Left renal pelvis (tissue), 4 donors: ENCODE results near the gene ARNT2. TPM values are rescaled to one million over a fixed set of nuclear protein-coding genes. Genes with fewer than 3 reads are reported as not detected.

Experiments
- DNase-seq, 4 donors: peaks; one replicate each; pipeline ENCODE4 v3.0.0-alpha.2; 2013; ENCODE audit warnings: low read depth in 4 of 4, low spot score in 3 of 4
- polyA plus RNA-seq, 4 donors: library from polyadenylated mRNA; unstranded; fragments of 120-200 nt; gene quantifications; one replicate each; pipeline ENCODE4 v1.2.1, GENCODE V29; 2013; ENCODE audit not compliant: insufficient read length in 4 of 4

The ARNT2 gene
- polyA plus RNA-seq, 4 donors: 26.7 to 61.5 (median 54.8) TPM

GRCh38 chr15:80547264-80547663, 143.1 kb downstream of the ARNT2 start:
- no peak for DNase-seq

DNA sequence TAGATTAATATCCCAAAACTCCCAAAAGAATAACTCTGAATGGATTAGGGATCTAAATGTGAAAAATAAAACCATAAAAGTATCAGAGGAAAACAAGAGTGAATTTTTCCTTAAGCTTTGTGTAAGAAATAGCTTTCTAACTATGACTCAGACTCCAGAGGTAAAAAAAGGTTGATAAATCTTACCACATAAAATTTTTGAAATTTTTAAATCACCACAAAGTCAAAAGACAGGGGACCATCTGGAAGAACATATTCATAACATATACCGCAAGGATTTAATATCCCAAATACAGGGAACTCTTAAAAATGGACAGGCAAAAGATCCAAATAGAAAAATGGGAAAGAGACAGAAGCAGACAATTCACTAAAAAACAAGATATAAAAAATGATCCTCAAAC, 145.0 kb downstream of the ARNT2 start:
- no peak for DNase-seq

DNA sequence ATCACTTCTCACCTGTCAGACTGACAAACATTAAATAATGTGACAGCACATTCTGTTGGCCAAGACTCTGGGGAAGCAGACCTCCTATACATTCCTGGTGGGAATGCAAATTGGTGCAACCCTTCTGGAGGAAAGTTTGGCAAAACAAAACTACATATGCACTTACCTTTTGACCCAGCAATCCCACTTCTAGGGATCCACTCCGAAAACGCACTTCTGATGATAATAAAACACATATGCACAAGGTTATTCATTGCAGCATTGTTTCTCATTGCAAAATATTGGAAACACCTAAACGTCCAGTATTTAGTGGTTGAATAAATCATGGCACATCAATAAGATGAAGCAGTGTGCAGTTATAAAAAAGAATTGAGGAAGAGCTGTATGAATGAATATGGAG, 145.5 kb downstream of the ARNT2 start:
- DNase-seq: no peak

GRCh38 chr15:80550219-80550907, 146.2 kb downstream of the ARNT2 start:
- DNase-seq: no peak

GRCh38 chr15:80550908-80551260, 146.7 kb downstream of the ARNT2 start:
- DNase-seq: no peak

- DNase-seq: no peak
Measured at GRCh38 chr15:80551348-80551747, 147.2 kb downstream of the ARNT2 start.

GRCh38 chr15:80554560-80554959, 150.4 kb downstream of the ARNT2 start:
- no peak for DNase-seq

GRCh38 chr15:80556694-80557367, 152.6 kb downstream of the ARNT2 start:
- DNase-seq: no peak

DNA sequence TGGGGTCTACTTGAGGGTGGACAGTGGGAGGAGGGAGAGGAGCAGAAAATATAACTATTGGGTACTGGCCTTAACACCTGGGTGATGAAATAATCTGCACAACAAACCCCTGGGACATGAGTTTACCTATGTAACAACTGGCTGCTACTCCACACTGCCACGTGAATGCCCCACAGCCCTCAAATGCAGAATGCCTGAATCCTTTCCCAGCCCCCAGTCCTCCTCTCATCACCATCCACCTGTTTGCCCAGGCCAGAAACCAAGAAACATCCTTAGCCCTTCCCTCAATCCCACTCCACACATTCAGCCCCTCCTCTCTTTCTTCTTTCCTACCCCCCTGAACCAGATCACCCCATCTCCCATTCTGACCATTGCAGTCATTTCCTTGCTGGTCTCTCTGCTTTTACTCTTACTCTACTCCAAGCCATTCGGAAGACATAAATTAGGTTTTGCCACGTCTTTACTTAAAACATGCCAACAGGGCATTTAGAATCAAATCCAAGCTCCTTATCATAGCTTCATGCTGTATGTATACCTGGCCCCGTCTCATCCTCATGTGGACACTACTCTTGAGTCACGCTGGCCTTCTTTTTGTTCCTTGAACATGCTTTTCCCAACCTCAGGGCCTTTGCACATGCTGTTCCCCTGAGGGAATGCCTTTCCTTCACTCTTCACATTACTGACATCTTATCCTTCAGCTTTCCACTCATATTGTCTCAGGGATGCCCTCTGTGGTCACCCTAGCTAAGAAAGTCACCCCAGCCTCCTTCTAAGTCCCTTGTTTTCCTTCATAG, 153.5 kb downstream of the ARNT2 start:
- no peak for DNase-seq

DNA sequence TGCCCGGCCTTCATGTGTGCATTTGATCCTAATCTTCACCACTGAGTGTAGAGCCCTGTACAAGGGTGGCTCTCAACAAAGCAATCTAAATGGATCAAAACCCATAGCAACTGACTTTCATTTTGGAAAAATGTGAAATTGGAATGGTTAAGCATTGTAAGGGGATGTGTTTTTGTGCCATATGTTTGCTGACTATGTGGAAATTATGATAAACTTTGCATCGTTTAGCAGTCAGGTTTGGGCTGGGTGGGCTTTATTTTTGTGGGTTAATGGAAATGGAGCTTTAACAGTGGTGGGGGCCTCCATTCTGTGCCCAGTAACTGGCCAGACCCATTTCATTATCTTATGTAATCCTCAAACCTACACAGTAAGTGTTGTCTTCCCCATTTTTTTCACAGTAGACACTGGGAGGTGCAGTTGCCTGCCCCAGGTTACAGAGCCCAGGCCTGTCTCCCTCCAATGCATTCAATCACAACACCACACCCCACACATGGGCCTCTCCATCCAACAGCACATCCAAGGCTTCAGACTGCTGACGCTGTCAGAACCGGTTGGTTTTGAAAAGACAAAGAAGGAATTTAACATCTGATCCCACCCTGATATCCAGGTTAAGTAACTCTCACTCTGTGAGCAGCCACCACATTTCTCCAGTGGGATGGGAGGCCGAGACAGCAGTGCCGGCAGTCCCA, 154.6 kb downstream of the ARNT2 start:
- no peak for DNase-seq

GRCh38 chr15:80559320-80559693, 155.1 kb downstream of the ARNT2 start:
- no peak for DNase-seq

GRCh38 chr15:80559761-80560160, 155.6 kb downstream of the ARNT2 start:
- DNase-seq: no peak

- DNase-seq: no peak
Measured at GRCh38 chr15:80560601-80561400, 156.6 kb downstream of the ARNT2 start.

- DNase-seq: no peak
Measured at GRCh38 chr15:80561500-80561899, 157.3 kb downstream of the ARNT2 start.

- DNase-seq: no peak
Measured at GRCh38 chr15:80562033-80562432, 157.9 kb downstream of the ARNT2 start.

DNA sequence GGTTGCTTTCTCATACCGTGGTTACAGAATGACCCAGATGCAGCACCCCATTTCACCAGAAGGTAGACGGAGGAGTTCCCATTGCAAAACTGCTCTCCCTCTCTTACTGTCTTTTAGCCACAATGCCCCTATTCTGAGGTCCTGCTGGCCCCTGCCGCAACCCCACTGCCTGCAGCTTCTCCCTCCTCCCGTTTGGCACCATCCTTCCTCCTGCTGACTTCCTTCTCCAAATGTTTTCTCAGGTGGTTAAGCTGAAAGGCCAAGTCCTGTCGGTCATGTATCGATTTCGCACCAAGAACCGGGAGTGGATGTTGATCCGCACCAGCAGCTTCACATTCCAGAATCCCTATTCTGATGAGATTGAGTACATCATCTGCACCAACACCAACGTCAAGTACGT, 158.7 kb downstream of the ARNT2 start:
- DNase-seq: no peak

GRCh38 chr15:80563372-80563997, 159.3 kb downstream of the ARNT2 start:
- DNase-seq: no peak

DNA sequence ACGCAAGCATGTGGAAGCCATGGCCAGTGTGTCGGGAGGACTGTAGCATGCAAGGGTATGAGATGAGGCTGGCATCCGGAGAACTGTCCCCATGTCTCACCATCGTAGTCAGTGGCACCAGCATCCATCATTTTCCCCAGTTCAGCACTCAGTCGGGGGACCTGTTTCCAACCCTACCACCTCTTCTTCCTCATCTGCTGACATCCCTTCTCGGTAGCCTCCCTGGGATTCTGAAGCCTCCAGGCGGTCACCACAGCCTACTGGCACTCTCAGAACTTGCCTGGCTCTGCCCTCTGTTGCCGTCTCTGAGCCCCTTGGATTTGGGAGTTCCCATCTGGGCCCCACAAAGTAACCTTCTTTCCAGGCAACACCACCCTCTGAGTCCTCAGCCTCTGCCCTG, 159.9 kb downstream of the ARNT2 start:
- DNase-seq: no peak

DNA sequence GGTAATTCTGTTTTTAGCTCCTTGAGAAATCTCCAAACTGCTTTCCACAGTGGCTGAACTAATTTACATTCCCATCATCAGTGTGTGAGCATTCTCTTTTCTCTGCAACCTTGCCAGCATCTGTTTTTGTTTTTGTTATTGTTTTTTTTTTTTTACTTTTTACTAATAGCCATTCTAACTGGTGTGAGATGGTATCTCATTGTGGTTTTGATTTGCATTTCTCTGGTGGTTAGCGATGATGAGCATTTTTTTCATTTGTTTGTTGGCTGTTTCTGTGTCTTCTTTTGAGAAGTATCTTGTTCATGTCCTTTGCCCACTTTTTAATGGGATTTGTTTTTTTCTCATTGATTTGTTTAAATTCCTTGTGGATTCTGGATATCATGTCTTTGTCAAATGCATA, 161.2 kb downstream of the ARNT2 start:
- DNase-seq: no peak

DNA sequence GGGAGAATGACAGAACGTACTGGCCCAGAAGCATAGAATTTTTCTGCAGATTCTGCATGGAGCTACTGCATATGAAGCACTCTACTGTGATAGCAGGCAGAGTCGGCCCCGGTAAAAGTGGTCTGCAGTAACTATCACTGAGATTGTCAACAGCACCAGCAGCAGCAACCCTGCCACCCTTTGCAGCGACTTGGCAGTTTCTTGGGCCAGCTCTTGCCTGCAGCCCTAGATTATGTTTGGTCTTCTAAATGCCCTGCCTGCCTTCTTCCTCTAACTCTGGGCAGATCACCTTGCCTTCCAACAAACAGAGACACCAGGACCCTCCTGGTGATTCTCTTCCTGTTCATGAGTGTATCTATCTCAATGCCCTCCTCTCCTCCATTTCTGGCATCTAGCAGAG, 161.8 kb downstream of the ARNT2 start:
- no peak for DNase-seq
